GM10266 (cell line): ENCODE results near the gene SLC7A10.

Source experiments
- DNase-seq: peaks from one replicate; pipeline ENCODE4 v3.0.0; 2012; ENCODE audit errors: extremely low spot score
- TF ChIP-seq, protein P1 (sequence below): IDR thresholded peaks from 2 replicates; pipeline ENCODE4 v1.5.1; 2012; ENCODE audit warnings: mild to moderate bottlenecking, low read depth; ENCODE audit not compliant: control insufficient read depth, insufficient read depth; ENCODE audit errors: missing control alignments

SLC7A10 gene

DNA sequence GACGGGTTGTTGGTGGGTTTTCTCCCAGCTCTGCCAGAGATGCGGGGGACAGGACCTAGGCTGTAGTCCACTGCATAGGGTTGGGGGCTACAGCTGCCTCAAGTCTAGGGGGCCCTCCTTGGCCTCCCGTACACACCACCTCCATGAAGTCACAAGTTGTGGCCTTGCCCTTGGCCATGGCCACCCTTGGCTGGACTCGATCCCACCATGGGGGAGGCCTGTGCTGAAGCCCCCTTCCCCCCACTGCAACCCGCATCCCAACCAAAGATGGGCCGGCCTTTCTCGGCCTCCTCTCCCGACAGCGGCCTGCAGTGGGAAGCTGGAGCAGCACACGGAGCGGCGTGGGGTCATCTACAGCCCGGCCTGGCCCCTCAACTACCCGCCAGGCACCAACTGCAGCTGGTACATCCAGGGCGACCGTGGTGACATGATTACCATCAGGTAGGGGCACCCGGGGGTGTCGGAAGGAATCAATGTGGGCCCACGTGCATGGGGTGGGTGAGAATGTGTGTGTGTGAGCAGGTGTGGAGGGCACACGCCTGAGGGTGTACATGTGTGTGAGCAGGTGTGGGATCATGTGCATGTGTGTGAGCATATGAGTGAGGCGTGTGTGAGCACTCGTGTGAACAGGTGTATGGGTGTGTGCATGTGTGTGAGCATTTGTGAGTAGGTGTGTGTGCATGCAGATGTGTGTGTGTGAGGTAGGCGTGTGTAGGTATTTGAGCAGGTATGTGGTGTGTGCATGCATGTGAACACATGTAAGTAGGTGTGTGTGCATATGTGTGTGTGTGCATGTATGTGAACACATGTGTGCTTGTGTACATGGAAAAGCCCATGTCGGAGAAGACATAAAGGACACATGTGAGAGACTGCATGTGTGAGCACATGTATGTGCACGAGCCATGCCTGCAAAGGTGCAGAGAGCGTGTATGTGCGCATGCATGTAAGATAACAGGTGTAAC lies 22.8 kb downstream of the SLC7A10 start:
- DNase-seq: no peak
- TF ChIP-seq, protein P1, sequence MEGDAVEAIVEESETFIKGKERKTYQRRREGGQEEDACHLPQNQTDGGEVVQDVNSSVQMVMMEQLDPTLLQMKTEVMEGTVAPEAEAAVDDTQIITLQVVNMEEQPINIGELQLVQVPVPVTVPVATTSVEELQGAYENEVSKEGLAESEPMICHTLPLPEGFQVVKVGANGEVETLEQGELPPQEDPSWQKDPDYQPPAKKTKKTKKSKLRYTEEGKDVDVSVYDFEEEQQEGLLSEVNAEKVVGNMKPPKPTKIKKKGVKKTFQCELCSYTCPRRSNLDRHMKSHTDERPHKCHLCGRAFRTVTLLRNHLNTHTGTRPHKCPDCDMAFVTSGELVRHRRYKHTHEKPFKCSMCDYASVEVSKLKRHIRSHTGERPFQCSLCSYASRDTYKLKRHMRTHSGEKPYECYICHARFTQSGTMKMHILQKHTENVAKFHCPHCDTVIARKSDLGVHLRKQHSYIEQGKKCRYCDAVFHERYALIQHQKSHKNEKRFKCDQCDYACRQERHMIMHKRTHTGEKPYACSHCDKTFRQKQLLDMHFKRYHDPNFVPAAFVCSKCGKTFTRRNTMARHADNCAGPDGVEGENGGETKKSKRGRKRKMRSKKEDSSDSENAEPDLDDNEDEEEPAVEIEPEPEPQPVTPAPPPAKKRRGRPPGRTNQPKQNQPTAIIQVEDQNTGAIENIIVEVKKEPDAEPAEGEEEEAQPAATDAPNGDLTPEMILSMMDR: no peak

- DNase-seq: no peak
- TF ChIP-seq, protein P1: no peak
Observed at GRCh38 chr19:33201886-33202545, 23.6 kb downstream of the SLC7A10 start.

DNA sequence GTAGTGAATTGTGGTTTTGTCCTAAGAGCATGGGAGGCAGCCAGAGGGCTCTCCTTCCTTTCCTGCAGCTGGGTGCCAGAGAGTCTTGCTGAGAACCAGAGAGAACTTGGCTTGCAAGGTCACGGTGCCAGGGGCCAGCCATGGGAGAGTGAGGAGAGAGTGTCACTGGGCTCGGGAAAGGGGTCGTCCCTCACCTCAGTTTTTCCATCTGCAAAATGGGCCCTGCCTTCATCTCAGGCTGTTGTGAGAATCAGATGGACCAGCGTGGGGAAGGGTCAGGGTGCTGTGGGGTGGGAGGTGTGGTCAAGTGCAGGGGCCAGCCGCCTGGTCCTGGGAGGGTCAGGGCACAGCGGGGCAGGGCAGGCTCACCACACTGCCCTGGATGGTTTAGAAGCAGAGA lies 24.2 kb downstream of the SLC7A10 start:
- TF ChIP-seq, protein P1: no peak
- no peak for DNase-seq

DNA sequence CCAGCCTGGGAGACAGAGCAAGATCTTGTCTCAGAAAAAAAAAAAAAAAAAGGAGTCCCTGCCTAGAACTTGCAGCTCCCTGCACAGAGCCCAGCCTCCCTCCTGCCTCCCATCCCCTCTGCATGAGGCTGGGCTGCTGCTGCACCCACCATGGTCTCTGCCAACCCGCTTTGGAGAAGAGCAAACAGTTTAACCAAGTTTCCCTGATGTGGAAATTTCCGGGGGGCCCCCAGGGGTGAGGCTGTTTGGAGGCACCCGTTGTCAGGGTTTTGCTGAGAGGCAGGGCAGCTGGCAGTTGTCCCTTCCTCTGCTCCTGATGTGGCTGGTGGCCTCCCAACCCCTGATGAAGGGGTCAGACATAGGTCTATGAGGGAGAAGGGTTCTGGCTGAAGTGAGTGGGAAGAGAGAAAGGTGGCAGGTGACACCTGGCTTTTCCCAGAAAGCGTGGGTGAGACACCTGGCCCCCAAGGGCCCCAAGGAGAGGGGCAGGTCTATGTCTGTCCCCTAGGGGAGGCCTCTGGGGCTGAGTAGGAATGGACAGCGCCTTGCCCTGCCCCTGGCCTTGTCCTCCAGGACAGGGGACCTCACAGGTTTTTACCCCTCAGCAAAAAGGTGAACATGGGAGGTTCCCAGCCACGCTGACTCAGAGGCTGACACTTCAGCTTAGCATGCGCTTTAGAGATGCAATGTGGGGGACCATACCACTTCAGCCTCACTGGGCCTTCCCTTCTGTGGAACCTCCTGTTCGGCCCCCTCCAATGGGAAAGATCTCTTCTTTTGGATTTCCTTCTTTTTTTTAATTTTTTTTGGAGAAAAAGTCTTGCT lies 26.0 kb downstream of the SLC7A10 start:
- no peak for DNase-seq

DNA sequence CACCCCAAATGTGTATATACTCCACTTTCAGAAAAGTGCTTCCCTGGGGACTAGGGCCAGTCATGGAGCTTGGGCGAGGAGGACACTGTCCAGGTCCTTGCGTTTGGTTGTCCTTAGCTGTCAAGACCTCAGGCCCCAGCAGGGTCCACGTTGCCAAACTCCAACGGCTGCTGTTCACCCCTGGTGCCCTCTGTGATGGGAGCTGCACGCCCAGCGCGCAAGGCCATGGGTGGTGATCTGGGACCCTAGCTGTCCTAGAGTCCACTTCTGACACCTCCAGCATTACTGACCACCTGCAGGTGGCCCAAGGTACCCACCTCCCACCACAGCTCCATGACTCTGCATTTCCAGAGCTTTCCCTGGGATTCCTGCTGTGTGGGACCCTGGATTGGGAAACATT lies 27.5 kb downstream of the SLC7A10 start:
- no peak for DNase-seq
- TF ChIP-seq, protein P1: no peak

More for the DNA sequence above, 26.0 kb downstream of the SLC7A10 start:
- TF ChIP-seq, protein P1: no peak

DNA sequence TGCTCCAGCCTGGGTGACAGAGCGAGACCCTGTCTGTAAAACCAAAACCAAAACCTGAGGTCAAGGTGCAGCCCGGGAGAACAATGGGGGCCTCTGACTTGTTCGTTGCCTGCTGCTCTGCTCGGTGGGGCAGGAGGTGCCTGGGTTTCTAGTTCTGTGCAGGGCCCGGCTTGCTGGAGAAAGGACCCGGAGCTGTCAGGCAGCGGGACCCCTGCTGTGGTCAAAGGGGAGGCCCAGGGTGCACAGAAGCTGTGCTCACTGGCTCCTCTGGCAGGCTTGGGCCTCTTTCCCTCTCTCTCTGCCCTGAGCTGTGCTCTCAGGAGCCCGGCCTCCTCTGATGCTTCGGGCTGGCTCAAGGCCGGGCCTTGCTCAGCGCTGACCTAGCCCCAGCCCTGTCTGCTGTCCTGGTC lies 28.1 kb downstream of the SLC7A10 start:
- no peak for DNase-seq

More for the DNA sequence above, 28.1 kb downstream of the SLC7A10 start:
- TF ChIP-seq, protein P1: no peak
